IPS DF 6.9 (cell line): ENCODE measurements around the gene IGF2R.

Experiments used
- DNase-seq: peaks from one replicate; pipeline ENCODE4 v3.0.0-alpha.2; 2013; ENCODE audit warnings: low read depth, low spot score
- H3K27ac ChIP-seq: one replicate; pipeline ENCODE4 v1.5.1; 2013; ENCODE audit warnings: low read length, control low read depth
- H3K27me3 ChIP-seq: 2 replicates; pipeline ENCODE4 v1.6.1; 2013; ENCODE audit warnings: mild to moderate bottlenecking, low read length; ENCODE audit not compliant: control insufficient read depth, insufficient read depth
- H3K36me3 ChIP-seq: 2 replicates; pipeline ENCODE4 v1.6.1; 2013; ENCODE audit warnings: low read length; ENCODE audit not compliant: control insufficient read depth, insufficient read depth
- H3K4me1 ChIP-seq: 2 replicates; pipeline ENCODE4 v1.6.1; 2013; ENCODE audit warnings: low read length; ENCODE audit not compliant: control insufficient read depth, insufficient read depth
- H3K4me3 ChIP-seq: 2 replicates; pipeline ENCODE4 v1.5.1; 2013; ENCODE audit warnings: mild to moderate bottlenecking, low read length
- H3K9me3 ChIP-seq: 2 replicates; pipeline ENCODE4 v1.6.1; 2013; ENCODE audit warnings: low read length, inconsistent platforms; ENCODE audit not compliant: control insufficient read depth, insufficient read depth
- WGBS: extraction: QIAGEN DNeasy Blood & Tissue Kit; methylation state at CpG from one replicate; pipeline ENCODE4 v1.1.7; 2013; ENCODE audit warnings: mixed read lengths, missing lambda C conversion rate; ENCODE audit not compliant: insufficient read length, insufficient coverage; 5-methylcytosine and 5-hydroxymethylcytosine counted together

Gene IGF2R

DNA sequence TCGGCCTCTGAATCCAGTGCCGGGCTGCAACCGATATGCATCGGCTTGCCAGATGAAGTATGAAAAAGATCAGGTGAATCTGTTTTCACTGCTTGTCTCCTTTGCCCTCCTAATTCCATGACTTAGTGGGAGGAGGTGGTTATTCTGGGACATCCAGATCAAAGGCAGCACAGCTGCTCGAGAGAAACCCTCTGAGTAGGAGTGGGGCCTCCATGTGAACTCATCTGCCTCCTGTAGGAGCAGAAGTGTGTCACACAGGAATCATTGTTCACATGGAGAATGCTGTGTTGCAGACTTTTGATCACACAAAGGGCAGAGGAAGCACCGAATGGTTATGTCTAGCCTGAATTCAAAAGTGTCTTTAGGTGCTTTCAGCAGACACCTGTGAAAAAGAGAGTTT lies 79.6 kb downstream of the IGF2R start:
- no CpG with 5 or more reads among the region's 6 CpGs for WGBS
- Histone ChIP-seq H3K27me3 (no peaks in the 10 kb centered on the region; the same call in 1 of the 2 replicates), H3K27ac (no peak overlapping the region), H3K36me3 (peaks cover 27% of the 10 kb centered on the region), H3K9me3 (no peaks in the 10 kb centered on the region), H3K4me3 (no peak overlapping the region), H3K4me1 (no peaks in the 10 kb centered on the region)
- DNase-seq: no peak

DNA sequence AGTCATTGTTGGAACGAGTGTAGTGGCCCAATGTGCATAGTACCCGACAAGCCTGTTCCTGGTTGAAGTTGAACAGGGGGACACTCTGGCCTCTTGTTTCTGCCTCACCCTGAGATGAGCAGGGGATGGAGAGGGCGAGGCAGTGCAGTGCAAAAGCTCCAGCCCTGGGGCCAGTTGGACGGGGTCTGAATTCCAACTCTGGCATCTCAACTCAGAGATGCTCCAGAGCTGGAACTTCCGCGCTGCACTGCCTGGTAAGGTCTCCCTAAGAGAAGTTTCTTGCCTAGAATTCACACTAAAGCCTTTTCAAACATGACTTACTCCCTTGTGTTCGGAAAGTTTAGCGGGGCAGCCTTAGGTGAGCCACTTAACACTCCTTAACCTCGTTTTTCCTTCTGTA lies 80.5 kb downstream of the IGF2R start:
- no peak overlapping the region for H3K27ac ChIP-seq
- H3K27me3 ChIP-seq: no peaks in the 10 kb centered on the region; the same call in 1 of the 2 replicates
- H3K36me3 ChIP-seq: peaks cover 25% of the 10 kb centered on the region
- WGBS: no CpG with 5 or more reads among the region's 9 CpGs
- no peak for DNase-seq
- no peaks in the 10 kb centered on the region for H3K4me1 ChIP-seq
- H3K4me3 ChIP-seq: no peak overlapping the region
- no peaks in the 10 kb centered on the region for H3K9me3 ChIP-seq

DNA sequence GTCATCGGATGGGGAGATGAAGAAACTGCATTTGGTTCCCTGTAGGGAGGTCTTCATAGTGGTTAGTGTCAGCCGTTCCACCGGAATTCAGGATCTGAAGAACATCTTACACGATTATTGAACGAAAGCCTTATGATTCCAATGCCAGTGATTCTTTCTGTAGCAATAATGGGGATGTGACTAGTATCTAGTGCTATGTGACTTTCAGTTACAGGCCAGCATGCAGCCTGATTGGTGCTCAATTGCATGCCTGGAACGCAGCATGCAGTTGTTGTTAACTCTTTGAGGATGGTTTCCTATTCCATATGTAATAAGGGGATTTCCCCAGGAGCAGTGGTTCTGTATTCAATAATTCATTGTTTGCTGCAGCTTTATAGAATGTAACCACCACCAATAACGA lies 81.1 kb downstream of the IGF2R start:
- WGBS: 100% methylated on average over 1 of the region's 7 CpGs
- H3K27ac ChIP-seq: no peak overlapping the region
- no peaks in the 10 kb centered on the region; the same call in 1 of the 2 replicates for H3K27me3 ChIP-seq
- no peaks in the 10 kb centered on the region for H3K9me3 ChIP-seq
- peaks cover 27% of the 10 kb centered on the region for H3K36me3 ChIP-seq
- H3K4me3 ChIP-seq: no peak overlapping the region
- DNase-seq: no peak
- H3K4me1 ChIP-seq: no peaks in the 10 kb centered on the region

DNA sequence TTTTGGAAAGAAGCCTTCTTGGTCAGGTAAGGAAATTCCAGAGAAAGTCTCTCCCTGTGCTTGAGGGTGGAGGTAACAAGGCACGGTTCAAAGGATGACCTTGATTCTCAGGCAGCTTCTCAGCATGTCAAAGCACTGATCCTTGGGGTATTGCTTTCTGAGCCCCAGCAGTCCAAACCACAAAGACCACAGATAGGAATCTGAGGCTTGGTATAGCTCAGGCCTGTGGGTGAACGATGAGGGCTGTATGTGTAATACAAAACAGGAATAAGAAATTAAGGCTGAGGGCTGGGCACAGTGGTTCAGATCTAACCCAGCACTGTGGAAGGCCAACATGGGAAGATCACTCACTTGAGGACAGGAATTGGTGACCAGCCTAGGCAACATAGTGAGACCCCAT lies 82.5 kb downstream of the IGF2R start:
- Histone ChIP-seq H3K27ac (no peak overlapping the region), H3K9me3 (no peaks in the 10 kb centered on the region), H3K4me1 (no peaks in the 10 kb centered on the region), H3K36me3 (peaks cover 33% of the 10 kb centered on the region), H3K4me3 (no peak overlapping the region), H3K27me3 (no peaks in the 10 kb centered on the region; the same call in 1 of the 2 replicates)
- DNase-seq: no peak
- WGBS: no CpG with 5 or more reads among the region's 2 CpGs

DNA sequence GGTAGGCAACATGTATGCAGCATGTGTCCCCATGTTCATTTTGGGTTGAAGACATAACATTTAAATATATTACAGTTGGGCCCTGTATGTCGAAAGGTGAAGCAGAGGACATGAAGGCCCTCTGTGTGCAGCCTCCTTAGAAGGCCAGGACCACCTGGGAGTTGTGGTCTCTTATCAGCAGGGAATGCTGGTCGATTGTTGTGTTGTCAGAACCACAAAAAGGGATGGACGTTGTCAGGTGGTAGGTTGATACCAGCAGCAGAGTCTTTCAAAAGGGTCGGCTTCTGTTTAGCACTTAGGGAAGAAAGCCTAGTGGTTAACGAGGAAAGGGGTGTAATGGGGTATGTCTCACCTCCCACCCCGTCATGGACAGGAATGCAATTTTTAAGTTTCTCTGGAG lies 85.4 kb downstream of the IGF2R start:
- WGBS: no CpG with 5 or more reads among the region's 6 CpGs

DNA sequence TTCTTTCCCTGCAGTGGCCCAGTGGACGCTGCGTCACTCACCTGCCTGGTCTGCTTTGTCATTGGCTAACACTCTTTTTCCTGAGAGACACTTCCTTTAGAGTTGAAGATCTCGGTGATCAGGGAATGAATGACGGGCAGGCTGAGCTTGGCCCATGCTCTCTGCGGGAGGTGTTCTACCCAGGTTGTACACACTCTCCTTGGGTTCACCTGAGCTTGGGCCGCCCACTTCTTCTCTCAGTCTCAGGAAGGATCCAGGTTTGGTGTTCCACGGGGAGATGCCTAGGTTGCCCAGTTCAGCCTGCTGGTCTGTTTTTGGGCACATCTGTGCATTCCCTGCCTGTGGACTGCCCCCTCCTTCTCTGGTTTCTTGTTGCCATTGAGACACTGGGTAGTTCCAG lies 86.0 kb downstream of the IGF2R start:
- no peaks in the 10 kb centered on the region; the same call in 1 of the 2 replicates for H3K27me3 ChIP-seq
- no peak for DNase-seq
- WGBS: no CpG with 5 or more reads among the region's 7 CpGs
- no peaks in the 10 kb centered on the region for H3K4me1 ChIP-seq
- peaks cover 39% of the 10 kb centered on the region for H3K36me3 ChIP-seq
- H3K27ac ChIP-seq: no peak overlapping the region
- H3K4me3 ChIP-seq: no peak overlapping the region
- no peaks in the 10 kb centered on the region for H3K9me3 ChIP-seq

More for the DNA sequence above, 85.4 kb downstream of the IGF2R start:
- Histone ChIP-seq H3K9me3 (no peaks in the 10 kb centered on the region), H3K27ac (no peak overlapping the region), H3K36me3 (peaks cover 34% of the 10 kb centered on the region), H3K27me3 (no peaks in the 10 kb centered on the region; the same call in 1 of the 2 replicates), H3K4me3 (no peak overlapping the region), H3K4me1 (no peaks in the 10 kb centered on the region)
- no peak for DNase-seq

DNA sequence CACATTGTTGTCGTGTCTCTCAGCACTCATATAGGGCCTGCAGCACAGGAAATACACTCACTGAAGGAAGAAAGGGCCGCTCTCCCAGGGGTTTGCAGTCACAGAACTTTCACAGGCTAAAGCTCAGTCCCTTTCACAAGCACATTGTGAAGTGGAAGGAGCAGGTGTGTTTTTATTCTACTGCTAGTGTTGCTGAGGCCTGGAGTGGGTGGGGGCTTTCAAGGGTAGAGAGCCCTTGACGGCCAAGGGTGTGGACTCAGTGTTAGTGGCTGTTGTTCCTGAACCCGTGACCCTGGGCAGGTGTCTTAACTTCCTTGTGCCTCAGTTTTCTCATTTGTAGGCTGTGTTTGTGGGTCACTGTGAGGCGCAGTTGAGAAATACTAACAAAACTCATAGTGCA lies 86.5 kb downstream of the IGF2R start:
- H3K4me3 ChIP-seq: no peak overlapping the region
- H3K4me1 ChIP-seq: no peaks in the 10 kb centered on the region
- WGBS: no CpG with 5 or more reads among the region's 5 CpGs
- no peak for DNase-seq
- H3K27ac ChIP-seq: no peak overlapping the region
- H3K27me3 ChIP-seq: no peaks in the 10 kb centered on the region; the same call in 1 of the 2 replicates
- H3K36me3 ChIP-seq: peaks cover 41% of the 10 kb centered on the region
- no peaks in the 10 kb centered on the region for H3K9me3 ChIP-seq

DNA sequence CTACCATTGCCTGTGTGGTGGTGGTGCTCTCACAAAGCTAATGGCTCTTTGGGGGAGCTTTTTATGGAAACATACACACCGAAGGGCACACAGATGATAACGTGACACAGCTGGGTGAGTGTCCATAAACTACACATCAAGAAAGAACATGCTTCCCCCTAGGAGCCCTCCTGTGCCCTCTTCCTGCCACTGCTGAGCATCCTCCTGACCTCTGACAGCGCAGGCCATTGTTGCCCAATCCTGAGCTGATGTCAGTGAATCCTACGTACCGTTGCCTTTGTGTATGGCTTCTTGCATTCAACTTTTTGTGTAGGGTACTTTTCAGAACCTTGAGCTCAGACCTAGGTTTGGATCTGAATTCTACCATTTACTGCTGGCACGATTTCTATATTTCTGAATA lies 86.9 kb downstream of the IGF2R start:
- Histone ChIP-seq H3K27me3 (no peaks in the 10 kb centered on the region), H3K27ac (no peak overlapping the region), H3K4me1 (no peaks in the 10 kb centered on the region), H3K4me3 (no peak overlapping the region), H3K9me3 (no peaks in the 10 kb centered on the region), H3K36me3 (peaks cover 41% of the 10 kb centered on the region)
- DNase-seq: no peak
- WGBS: no CpG with 5 or more reads among the region's 6 CpGs

DNA sequence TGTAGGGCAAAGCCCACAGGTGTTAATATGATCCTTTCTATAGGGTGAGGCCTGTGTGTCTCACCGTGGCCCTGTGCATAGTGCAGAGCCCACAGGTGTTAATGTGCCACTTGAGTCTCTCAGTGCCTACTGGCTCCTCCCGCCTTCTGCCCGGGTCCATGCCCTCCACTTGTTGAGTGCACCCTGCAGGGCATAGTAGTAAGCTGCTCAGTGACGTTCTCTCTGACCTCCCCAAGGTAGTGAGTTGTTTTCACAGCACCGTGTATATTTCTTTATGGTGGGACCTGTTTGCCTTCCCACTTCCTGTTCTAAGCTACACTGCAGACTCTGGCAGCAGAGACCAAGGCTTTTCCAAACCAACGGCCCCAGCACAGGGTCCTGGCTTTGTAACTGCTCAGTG lies 88.2 kb downstream of the IGF2R start:
- Histone ChIP-seq H3K9me3 (no peaks in the 10 kb centered on the region), H3K4me3 (no peak overlapping the region), H3K4me1 (no peaks in the 10 kb centered on the region), H3K36me3 (peaks cover 41% of the 10 kb centered on the region), H3K27ac (no peak overlapping the region), H3K27me3 (no peaks in the 10 kb centered on the region)
- DNase-seq: no peak
- WGBS: no CpG with 5 or more reads among the region's 6 CpGs

DNA sequence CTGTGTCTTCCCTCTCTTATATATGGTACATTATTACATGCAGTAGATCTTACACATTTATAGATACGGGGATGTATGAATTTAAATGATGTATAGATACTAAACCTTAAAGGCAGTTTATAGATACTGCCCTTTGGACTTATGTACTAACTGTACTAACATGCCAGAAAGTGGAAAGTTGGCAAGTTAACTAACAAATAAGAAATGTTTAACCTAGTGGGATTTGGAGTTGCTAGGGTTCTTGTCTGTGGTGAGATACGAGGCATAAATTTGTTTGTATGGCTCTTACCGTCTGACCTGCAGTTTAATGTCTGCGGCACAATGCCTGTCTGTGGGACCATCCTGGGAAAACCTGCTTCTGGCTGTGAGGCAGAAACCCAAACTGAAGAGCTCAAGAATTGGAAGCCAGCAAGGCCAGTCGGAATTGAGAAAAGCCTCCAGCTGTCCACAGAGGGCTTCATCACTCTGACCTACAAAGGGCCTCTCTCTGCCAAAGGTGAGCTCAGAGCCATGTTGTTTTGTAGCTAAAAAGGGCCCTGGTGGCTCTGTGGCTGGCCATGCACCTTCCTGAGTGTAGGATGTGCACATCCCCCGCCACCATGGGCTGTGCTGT lies 89.8 kb downstream of the IGF2R start:
- no peaks in the 10 kb centered on the region for H3K9me3 ChIP-seq
- H3K4me3 ChIP-seq: no peak overlapping the region
- H3K36me3 ChIP-seq: peaks cover 44% of the 10 kb centered on the region
- DNase-seq: no peak
- H3K27ac ChIP-seq: no peak overlapping the region
- H3K4me1 ChIP-seq: no peaks in the 10 kb centered on the region
- no CpG with 5 or more reads among the region's 6 CpGs for WGBS
- no peaks in the 10 kb centered on the region for H3K27me3 ChIP-seq

DNA sequence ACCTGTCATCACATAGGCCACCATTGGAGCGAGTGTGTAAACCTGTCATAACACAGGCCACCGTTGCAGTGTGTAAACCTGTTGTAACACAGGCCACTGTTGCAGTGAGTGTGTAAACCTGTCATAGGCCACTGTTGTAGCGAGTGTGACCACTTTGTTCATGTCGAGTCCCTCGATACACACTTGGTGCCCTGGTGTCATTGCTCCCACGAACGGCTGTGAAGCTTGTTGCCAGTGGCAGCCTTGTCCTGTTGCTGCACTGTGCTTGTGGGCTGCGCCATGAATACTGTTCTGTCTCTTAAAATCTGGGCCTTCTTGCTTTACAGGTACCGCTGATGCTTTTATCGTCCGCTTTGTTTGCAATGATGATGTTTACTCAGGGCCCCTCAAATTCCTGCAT lies 91.3 kb downstream of the IGF2R start:
- WGBS: no CpG with 5 or more reads among the region's 11 CpGs
- H3K9me3 ChIP-seq: no peaks in the 10 kb centered on the region
- H3K27me3 ChIP-seq: no peaks in the 10 kb centered on the region
- H3K4me1 ChIP-seq: no peaks in the 10 kb centered on the region
- peaks cover 51% of the 10 kb centered on the region for H3K36me3 ChIP-seq
- DNase-seq: no peak
- no peak overlapping the region for H3K27ac ChIP-seq
- H3K4me3 ChIP-seq: no peak overlapping the region
